Measurements from ENCODE around the gene DNASE1L2. TPM values are rescaled to one million over a fixed set of nuclear protein-coding genes. Genes with fewer than 3 reads are reported as not detected.

DNASE1L2 gene
- total and polyA plus RNA-seq, 2 donors (not counting 1 experiment from before 2014, with no cell fraction given): 0.34 to 0.99 TPM

DNA sequence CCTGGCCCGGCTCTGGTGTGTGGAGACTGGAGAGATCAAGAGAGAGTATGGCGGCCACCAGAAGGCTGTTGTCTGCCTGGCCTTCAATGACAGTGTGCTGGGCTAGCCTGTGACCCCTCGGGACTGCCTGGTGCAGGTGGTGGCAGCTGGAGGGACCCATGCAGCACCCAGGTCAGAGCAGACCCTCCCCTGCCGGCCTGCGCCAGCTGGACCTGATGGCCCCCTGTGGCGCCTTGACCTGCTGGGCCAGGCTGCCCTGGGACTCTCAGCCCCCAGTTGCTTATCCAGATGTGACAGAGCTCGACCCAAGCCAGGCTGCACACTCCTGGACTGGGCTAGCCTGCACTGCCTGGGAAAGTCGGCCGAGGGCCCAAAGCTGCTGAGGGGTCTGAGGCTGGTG, 27.5 kb upstream of the DNASE1L2 start:
- no peak overlapping the region for H3K27ac ChIP-seq (ENCODE audit: insufficient read depth, low read length)

DNA sequence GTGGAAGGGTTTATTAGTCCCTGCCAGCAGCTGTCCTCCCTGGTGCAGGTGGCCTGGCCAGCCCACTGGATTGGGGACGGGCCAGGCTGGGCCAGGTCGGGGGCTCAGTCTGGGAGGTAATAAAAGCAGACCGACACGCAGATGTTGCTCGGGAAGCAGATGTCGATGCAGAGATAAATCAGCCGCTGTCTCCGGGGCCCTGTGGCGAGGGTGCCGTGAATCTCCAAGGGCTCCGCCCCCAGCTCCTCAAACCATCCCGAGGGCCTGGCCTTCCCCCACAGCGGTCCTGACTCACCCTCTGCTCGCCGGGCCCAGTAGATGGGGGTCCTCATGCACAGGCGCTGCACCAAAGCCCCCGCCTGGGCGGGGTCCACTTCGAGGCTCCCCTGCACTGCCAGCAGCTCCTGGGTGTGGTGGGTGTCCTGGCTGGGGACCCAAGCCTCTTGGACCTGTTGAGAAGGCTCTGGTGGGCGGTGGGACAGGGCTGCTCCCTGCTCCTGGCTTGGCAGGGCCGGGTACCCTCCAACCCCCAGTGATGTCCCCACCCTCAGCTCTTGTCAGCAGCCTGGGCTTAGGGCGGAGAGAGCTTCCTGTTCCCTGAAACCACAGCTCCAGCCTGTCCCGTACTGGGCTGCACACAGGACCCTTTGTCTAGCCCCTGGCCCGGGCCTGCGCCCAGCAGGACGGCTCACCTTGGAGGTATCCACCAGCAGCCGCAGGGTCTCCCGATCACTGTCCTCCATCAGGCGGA, 26.8 kb upstream of the DNASE1L2 start:
- TF ChIP-seq, protein P1, sequence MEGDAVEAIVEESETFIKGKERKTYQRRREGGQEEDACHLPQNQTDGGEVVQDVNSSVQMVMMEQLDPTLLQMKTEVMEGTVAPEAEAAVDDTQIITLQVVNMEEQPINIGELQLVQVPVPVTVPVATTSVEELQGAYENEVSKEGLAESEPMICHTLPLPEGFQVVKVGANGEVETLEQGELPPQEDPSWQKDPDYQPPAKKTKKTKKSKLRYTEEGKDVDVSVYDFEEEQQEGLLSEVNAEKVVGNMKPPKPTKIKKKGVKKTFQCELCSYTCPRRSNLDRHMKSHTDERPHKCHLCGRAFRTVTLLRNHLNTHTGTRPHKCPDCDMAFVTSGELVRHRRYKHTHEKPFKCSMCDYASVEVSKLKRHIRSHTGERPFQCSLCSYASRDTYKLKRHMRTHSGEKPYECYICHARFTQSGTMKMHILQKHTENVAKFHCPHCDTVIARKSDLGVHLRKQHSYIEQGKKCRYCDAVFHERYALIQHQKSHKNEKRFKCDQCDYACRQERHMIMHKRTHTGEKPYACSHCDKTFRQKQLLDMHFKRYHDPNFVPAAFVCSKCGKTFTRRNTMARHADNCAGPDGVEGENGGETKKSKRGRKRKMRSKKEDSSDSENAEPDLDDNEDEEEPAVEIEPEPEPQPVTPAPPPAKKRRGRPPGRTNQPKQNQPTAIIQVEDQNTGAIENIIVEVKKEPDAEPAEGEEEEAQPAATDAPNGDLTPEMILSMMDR (conservative IDR thresholded peaks at IDR 0.05 in 1 of 2, IDR thresholded peaks at IDR 0.05 in 1 of 2; ENCODE audit: low read depth in 1 of 2, low read length in 2 of 2): no peak
- no peak for TF ChIP-seq EZH2 (IDR thresholded peaks at IDR 0.05; ENCODE audit: low read length, missing control alignments)
- H4K20me1 ChIP-seq (ENCODE audit: control insufficient read depth, extremely low read depth, insufficient read depth, low read length): no peaks in the 10 kb centered on the region
- H3K79me2 ChIP-seq (ENCODE audit: control insufficient read depth, insufficient read depth, low read length): peaks cover 25% of the 10 kb centered on the region

More for the DNA sequence above, 27.5 kb upstream of the DNASE1L2 start:
- Histone ChIP-seq H3K36me3 (ENCODE audit: control insufficient read depth, insufficient read depth, low read length) (peaks cover 27% of the 10 kb centered on the region), H3K4me3 (replicated peaks in 1 of 4; ENCODE audit: control extremely low read depth in 1 of 4, insufficient read depth in 1 of 4, low read depth in 3 of 4, low read length in 4 of 4) (no peak overlapping the region), H3K9me3 (ENCODE audit: control insufficient read depth, insufficient read depth, low read depth, low read length) (no peaks in the 10 kb centered on the region), H4K20me1 (ENCODE audit: control insufficient read depth, extremely low read depth, insufficient read depth, low read length) (no peaks in the 10 kb centered on the region), H3K4me1 (ENCODE audit: control insufficient read depth, extremely low read depth, insufficient read depth, low read length) (peaks cover 9% of the 10 kb centered on the region), H2AFZ (ENCODE audit: low read length) (no peak overlapping the region), H3K79me2 (ENCODE audit: control insufficient read depth, insufficient read depth, low read length) (peaks cover 20% of the 10 kb centered on the region), H3K4me2 (ENCODE audit: extremely low read depth, insufficient read depth, low read length) (no peak overlapping the region), H3K9ac (ENCODE audit: insufficient read depth, low read length) (no peak overlapping the region), H3K27me3 (ENCODE audit: control insufficient read depth, insufficient read depth, low read length) (no peaks in the 10 kb centered on the region)
- DNase-seq (ENCODE audit: low read depth in 2 of 2): no peak
- TF ChIP-seq, protein P1 (conservative IDR thresholded peaks at IDR 0.05 in 1 of 2, IDR thresholded peaks at IDR 0.05 in 1 of 2; ENCODE audit: low read depth in 1 of 2, low read length in 2 of 2): no peak
- TF ChIP-seq EZH2 (IDR thresholded peaks at IDR 0.05; ENCODE audit: low read length, missing control alignments): no peak

DNA sequence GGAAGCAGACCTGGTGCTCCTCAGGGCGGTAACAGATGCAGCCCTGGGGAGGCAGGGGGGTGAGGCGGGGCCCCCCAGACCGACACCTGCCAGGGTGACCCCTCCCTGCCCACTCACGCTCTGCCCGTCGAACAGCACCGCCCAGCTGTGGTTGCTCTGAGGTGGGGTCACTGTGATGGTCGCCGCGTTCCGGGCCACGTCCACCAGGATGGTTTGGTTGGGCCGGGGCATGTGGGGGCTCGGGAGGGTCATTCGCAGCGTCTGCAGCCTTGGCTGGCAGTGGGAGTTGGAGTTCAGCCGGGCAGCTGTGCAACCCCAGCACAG, 26.3 kb upstream of the DNASE1L2 start:
- peaks cover 27% of the 10 kb centered on the region for H3K36me3 ChIP-seq (ENCODE audit: control insufficient read depth, insufficient read depth, low read length)
- H3K9me3 ChIP-seq (ENCODE audit: control insufficient read depth, insufficient read depth, low read depth, low read length): no peaks in the 10 kb centered on the region
- peaks cover 9% of the 10 kb centered on the region for H3K4me1 ChIP-seq (ENCODE audit: control insufficient read depth, extremely low read depth, insufficient read depth, low read length)
- no peak for DNase-seq (ENCODE audit: low read depth in 2 of 2)
- H3K27ac ChIP-seq (ENCODE audit: insufficient read depth, low read length): no peak overlapping the region
- no peak overlapping the region for H3K4me2 ChIP-seq (ENCODE audit: extremely low read depth, insufficient read depth, low read length)
- H2AFZ ChIP-seq (ENCODE audit: low read length): no peak overlapping the region
- H4K20me1 ChIP-seq (ENCODE audit: control insufficient read depth, extremely low read depth, insufficient read depth, low read length): no peaks in the 10 kb centered on the region
- TF ChIP-seq EZH2 (IDR thresholded peaks at IDR 0.05; ENCODE audit: low read length, missing control alignments): no peak
- TF ChIP-seq, protein P1 (conservative IDR thresholded peaks at IDR 0.05 in 1 of 2, IDR thresholded peaks at IDR 0.05 in 1 of 2; ENCODE audit: low read depth in 1 of 2, low read length in 2 of 2): no peak
- no peak overlapping the region for H3K4me3 ChIP-seq (replicated peaks in 1 of 4; ENCODE audit: control extremely low read depth in 1 of 4, insufficient read depth in 1 of 4, low read depth in 3 of 4, low read length in 4 of 4)
- peaks cover 25% of the 10 kb centered on the region for H3K79me2 ChIP-seq (ENCODE audit: control insufficient read depth, insufficient read depth, low read length)
- no peaks in the 10 kb centered on the region for H3K27me3 ChIP-seq (ENCODE audit: control insufficient read depth, insufficient read depth, low read length)
- no peak overlapping the region for H3K9ac ChIP-seq (ENCODE audit: insufficient read depth, low read length)

More for the DNA sequence above, 26.8 kb upstream of the DNASE1L2 start:
- Histone ChIP-seq H3K4me1 (ENCODE audit: control insufficient read depth, extremely low read depth, insufficient read depth, low read length) (peaks cover 9% of the 10 kb centered on the region), H3K36me3 (ENCODE audit: control insufficient read depth, insufficient read depth, low read length) (peaks cover 27% of the 10 kb centered on the region), H3K27me3 (ENCODE audit: control insufficient read depth, insufficient read depth, low read length) (no peaks in the 10 kb centered on the region), H3K9me3 (ENCODE audit: control insufficient read depth, insufficient read depth, low read depth, low read length) (no peaks in the 10 kb centered on the region), H3K9ac (ENCODE audit: insufficient read depth, low read length) (no peak overlapping the region), H2AFZ (ENCODE audit: low read length) (no peak overlapping the region), H3K27ac (ENCODE audit: insufficient read depth, low read length) (no peak overlapping the region), H3K4me2 (ENCODE audit: extremely low read depth, insufficient read depth, low read length) (no peak overlapping the region), H3K4me3 (replicated peaks in 1 of 4; ENCODE audit: control extremely low read depth in 1 of 4, insufficient read depth in 1 of 4, low read depth in 3 of 4, low read length in 4 of 4) (no peak overlapping the region)
- DNase-seq (ENCODE audit: low read depth in 2 of 2): no peak

Measured in fibroblast of lung (primary cell).